Type B pancreatic cell (in vitro differentiated cells): ENCODE measurements around the gene MYO3A. TPM values are rescaled to one million over a fixed set of nuclear protein-coding genes. Genes with fewer than 3 reads are reported as not detected.

Experiments used
- DNase-seq: peaks from one replicate; pipeline ENCODE4 v3.0.0; 2021; ENCODE audit warnings: mixed read lengths; ENCODE audit not compliant: unreplicated experiment; ENCODE audit errors: extremely low spot score
- H3K27ac Mint-ChIP-seq: 2 replicates; pipeline ENCODE4 v1.8.0; 2021; ENCODE audit warnings: mild to moderate bottlenecking, mixed read lengths
- H3K27me3 Mint-ChIP-seq: 2 replicates; pipeline ENCODE4 v1.8.0; 2021; ENCODE audit warnings: mixed read lengths
- H3K36me3 Mint-ChIP-seq: 2 replicates; pipeline ENCODE4 v1.8.0; 2021; ENCODE audit warnings: mixed read lengths
- H3K4me1 Mint-ChIP-seq: one replicate; pipeline ENCODE4 v1.8.0; 2021; ENCODE audit warnings: mixed read lengths; ENCODE audit not compliant: unreplicated experiment
- H3K4me3 Mint-ChIP-seq: 2 replicates; pipeline ENCODE4 v1.8.0; 2021; ENCODE audit warnings: mild to moderate bottlenecking, mixed read lengths
- H3K9me3 Mint-ChIP-seq: 2 replicates; pipeline ENCODE4 v1.8.0; 2021; ENCODE audit warnings: mixed read lengths
- total RNA-seq: library from RNA; stranded (reverse); gene quantifications from 2 replicates; pipeline ENCODE4 v1.2.1, GENCODE V29; 2021; ENCODE audit warnings: low replicate concordance
- TF ChIP-seq, protein P1 (sequence below): fragments of 200-600 bp; sonication (generic); conservative IDR thresholded peaks from 2 replicates; pipeline ENCODE4 v1.5.0; 2021; ENCODE audit warnings: antibody characterized with exemption, mild to moderate bottlenecking

Gene MYO3A
- total RNA-seq, 1 donor from 2014 or later = 11.2 TPM

DNA sequence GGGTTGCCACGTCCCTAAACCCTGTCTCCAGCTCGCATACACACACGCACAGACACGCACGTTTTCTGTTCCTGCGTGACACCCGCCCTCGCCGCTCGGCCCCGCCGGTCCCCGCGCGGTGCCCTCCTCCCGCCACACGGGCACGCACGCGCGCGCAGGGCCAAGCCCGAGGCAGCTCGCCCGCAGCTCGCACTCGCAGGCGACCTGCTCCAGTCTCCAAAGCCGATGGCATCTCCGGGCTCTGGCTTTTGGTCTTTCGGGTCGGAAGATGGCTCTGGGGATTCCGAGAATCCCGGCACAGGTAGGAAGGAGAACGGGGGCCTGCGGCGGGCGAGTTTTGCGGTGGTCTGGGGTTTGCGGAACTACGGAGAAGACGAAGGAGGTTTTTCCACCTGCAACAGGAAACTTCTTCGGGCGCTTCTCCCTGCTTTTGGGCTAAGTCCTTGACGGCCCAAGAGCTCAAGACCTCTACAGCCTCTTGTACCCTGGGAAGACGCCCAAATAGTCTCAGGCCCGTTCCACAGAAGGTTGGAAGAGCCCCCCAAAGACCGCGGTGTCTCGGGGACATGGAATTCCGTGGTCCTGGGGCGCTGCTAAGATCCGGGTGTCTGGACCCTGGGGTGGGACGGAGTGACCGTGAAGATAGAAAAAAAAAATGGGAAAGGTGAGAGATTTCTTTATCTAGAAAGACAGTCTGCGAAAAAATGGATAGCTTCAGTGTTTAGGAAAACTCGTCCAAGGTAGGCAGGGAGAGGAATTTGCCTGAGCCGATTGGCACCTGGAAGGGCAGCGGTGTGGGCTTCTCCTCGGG is 282.8 kb downstream of the MYO3A start, which contains the start of gene GAD2:
Gene GAD2 (plus strand): TSS at position 190 of the 811 bp plus-strand sequence. CDS start 36 bp downstream, at position 226.
- TF ChIP-seq, protein P1, sequence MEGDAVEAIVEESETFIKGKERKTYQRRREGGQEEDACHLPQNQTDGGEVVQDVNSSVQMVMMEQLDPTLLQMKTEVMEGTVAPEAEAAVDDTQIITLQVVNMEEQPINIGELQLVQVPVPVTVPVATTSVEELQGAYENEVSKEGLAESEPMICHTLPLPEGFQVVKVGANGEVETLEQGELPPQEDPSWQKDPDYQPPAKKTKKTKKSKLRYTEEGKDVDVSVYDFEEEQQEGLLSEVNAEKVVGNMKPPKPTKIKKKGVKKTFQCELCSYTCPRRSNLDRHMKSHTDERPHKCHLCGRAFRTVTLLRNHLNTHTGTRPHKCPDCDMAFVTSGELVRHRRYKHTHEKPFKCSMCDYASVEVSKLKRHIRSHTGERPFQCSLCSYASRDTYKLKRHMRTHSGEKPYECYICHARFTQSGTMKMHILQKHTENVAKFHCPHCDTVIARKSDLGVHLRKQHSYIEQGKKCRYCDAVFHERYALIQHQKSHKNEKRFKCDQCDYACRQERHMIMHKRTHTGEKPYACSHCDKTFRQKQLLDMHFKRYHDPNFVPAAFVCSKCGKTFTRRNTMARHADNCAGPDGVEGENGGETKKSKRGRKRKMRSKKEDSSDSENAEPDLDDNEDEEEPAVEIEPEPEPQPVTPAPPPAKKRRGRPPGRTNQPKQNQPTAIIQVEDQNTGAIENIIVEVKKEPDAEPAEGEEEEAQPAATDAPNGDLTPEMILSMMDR = no peak
- no peak for DNase-seq
- Mint-ChIP-seq H3K9me3 (no peaks in the 10 kb centered on the region), H3K36me3 (no peaks in the 10 kb centered on the region), H3K27ac (peak within 1 kb of the TSS; percentile 82), H3K4me3 (peak within 1 kb of the TSS; percentile 86), H3K27me3 (peaks cover 95% of the 10 kb centered on the region), H3K4me1 (peaks cover 14% of the 10 kb centered on the region)

DNA sequence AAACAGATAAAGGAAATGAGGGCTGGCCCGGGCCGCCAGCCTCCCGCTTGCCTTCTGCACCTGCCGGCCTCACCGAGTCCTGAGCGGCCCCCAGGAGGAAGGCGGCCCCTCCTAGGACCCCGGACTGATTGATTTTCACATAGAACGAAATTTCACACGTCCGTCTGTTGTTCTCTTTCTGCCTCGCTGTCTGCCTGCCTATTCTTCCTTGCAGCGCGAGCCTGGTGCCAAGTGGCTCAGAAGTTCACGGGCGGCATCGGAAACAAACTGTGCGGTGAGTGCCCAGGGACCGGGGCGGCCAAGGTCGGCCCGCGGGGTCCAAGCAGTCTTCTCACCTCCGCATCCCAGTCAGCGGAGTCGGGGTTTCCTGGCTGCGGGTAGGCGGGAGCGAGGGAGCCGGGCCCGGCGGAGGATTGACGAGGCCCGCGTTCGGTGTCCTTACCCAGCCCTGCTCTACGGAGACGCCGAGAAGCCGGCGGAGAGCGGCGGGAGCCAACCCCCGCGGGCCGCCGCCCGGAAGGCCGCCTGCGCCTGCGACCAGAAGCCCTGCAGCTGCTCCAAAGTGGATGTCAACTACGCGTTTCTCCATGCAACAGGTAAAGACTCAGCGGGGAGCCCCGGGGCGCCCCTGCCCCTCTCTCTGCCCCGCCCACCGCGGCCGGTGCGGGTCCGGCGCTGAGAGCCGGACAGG is 283.5 kb downstream of the MYO3A start:
- peaks cover 14% of the 10 kb centered on the region for H3K4me1 Mint-ChIP-seq
- peak overlapping the region; percentile 80 for H3K27ac Mint-ChIP-seq
- H3K36me3 Mint-ChIP-seq = no peaks in the 10 kb centered on the region
- TF ChIP-seq, protein P1 = no peak
- H3K9me3 Mint-ChIP-seq = no peaks in the 10 kb centered on the region
- peaks cover 96% of the 10 kb centered on the region for H3K27me3 Mint-ChIP-seq
- no peak for DNase-seq
- peak overlapping the region; percentile 86 for H3K4me3 Mint-ChIP-seq

DNA sequence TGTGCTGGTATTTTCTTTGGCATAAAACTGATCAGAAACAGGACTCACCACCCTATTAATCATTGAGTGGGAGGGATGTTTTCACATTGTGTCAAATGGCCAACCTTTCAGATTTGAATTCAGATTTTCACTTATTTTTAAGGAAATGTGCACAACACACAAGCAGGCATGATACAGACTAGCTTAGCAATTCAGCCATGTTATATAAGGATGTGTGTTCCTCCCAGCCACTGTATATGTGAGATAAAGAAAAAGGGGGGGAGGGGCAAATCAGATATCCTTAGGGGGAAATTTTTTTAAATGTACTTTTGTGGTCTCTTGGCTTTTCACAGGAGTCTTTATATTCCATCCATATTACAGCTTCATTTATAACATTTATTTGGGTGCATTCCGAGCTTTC is 285.6 kb downstream of the MYO3A start:
- H3K27ac Mint-ChIP-seq = no peak overlapping the region
- H3K4me1 Mint-ChIP-seq = peaks cover 14% of the 10 kb centered on the region
- DNase-seq = no peak
- no peak overlapping the region for H3K4me3 Mint-ChIP-seq
- TF ChIP-seq, protein P1 = no peak
- no peaks in the 10 kb centered on the region for H3K9me3 Mint-ChIP-seq
- H3K27me3 Mint-ChIP-seq = peaks cover 94% of the 10 kb centered on the region
- no peaks in the 10 kb centered on the region for H3K36me3 Mint-ChIP-seq

DNA sequence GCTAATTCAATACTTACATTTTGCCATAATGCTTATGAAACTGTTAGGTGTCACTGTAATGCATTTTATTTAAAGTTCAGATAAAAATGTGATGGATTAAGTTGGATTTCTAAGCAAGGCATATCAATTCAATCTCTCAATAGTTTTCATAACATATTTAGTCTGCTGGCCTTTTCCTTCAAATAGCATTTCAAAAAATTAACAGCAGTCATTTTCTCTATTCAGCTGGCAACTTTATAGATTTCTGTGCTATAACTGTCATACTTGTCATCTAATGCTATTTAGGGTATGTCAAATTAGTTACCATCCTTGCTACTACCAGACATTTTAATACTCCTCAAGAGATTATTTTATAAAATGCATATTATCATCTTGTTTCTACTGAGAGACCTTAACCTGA is 286.9 kb downstream of the MYO3A start:
- TF ChIP-seq, protein P1 = no peak
- Mint-ChIP-seq H3K27me3 (peaks cover 90% of the 10 kb centered on the region), H3K9me3 (no peaks in the 10 kb centered on the region), H3K36me3 (no peaks in the 10 kb centered on the region), H3K4me1 (peaks cover 9% of the 10 kb centered on the region), H3K4me3 (no peak overlapping the region), H3K27ac (no peak overlapping the region)
- DNase-seq = no peak

DNA sequence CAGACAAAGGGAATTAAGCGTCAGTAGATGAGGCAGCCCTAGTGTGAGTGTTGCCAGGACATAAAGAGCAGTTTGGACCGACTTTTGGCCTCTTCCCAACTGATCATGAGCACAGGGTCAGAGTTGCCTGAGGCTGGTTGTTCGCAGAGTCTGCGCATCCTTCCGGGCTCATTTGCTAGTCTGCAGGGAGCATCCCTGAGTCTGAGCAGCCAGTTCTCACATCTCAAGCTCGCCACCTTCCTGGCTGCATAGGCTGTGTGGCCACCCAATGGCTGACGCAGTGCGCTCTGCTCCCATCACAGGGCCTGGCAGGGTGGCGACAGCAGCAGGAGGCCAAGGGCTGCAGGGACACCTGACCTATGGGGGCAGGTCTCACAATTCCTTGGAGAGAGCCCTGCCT is 287.5 kb downstream of the MYO3A start:
- H3K9me3 Mint-ChIP-seq = no peaks in the 10 kb centered on the region
- H3K36me3 Mint-ChIP-seq = no peaks in the 10 kb centered on the region
- no peak overlapping the region for H3K27ac Mint-ChIP-seq
- peaks cover 9% of the 10 kb centered on the region for H3K4me1 Mint-ChIP-seq
- no peak overlapping the region for H3K4me3 Mint-ChIP-seq
- TF ChIP-seq, protein P1 = no peak
- no peak for DNase-seq
- H3K27me3 Mint-ChIP-seq = peaks cover 90% of the 10 kb centered on the region
